Mesenchymal stem cell (in vitro differentiated cells and primary cell): ENCODE measurements around the gene RAB6B.
A peak's percentile ranks its signal among the peaks of the same experiment; 100 is the strongest.

Experiments used
- DNase-seq: peaks from one replicate; pipeline ENCODE4 v3.0.0-alpha.2; 2013
- H2AFZ ChIP-seq: one replicate; pipeline ENCODE4 v1.6.1; 2013; ENCODE audit warnings: low read depth, mild to moderate bottlenecking, control low read depth, inconsistent platforms, low read length, moderate library complexity
- H2AK5ac ChIP-seq: 2 replicates; pipeline ENCODE4 v1.6.1; 2013; ENCODE audit warnings: low read length, moderate library complexity, mild to moderate bottlenecking, inconsistent platforms; ENCODE audit not compliant: severe bottlenecking
- H2BK120ac ChIP-seq: one replicate; pipeline ENCODE4 v1.6.1; 2013; ENCODE audit warnings: low read depth, mild to moderate bottlenecking, inconsistent platforms, low read length, moderate library complexity
- H2BK12ac ChIP-seq, 2 experiments: one replicate each; pipeline ENCODE4 v1.6.1; 2013; ENCODE audit warnings: inconsistent platforms in 2 of 2, low read length in 2 of 2, mild to moderate bottlenecking in 2 of 2, moderate library complexity in 2 of 2, control low read depth in 1 of 2
- H2BK15ac ChIP-seq: one replicate; pipeline ENCODE4 v1.6.1; 2013; ENCODE audit warnings: mild to moderate bottlenecking, low read depth, inconsistent platforms; ENCODE audit not compliant: poor library complexity, severe bottlenecking
- H2BK5ac ChIP-seq: 2 replicates; pipeline ENCODE4 v1.6.1; 2013; ENCODE audit warnings: low read depth, mild to moderate bottlenecking, low read length, control low read depth, inconsistent platforms; ENCODE audit not compliant: poor library complexity, severe bottlenecking
- H3K14ac ChIP-seq, 2 experiments: one replicate each; pipeline ENCODE4 v1.6.1; 2013; ENCODE audit warnings: inconsistent platforms in 2 of 2, low read length in 2 of 2, control low read depth in 1 of 2, mild to moderate bottlenecking in 1 of 2, moderate library complexity in 1 of 2
- H3K18ac ChIP-seq, 2 experiments: one replicate each; pipeline ENCODE4 v1.6.1; 2013; ENCODE audit warnings: inconsistent platforms in 2 of 2, low read length in 2 of 2, control low read depth in 1 of 2, low read depth in 1 of 2, mild to moderate bottlenecking in 1 of 2
- H3K23ac ChIP-seq, 2 experiments: one replicate each; pipeline ENCODE4 v1.6.1; 2013; ENCODE audit warnings: inconsistent platforms in 2 of 2, low read length in 2 of 2, mild to moderate bottlenecking in 2 of 2, moderate library complexity in 2 of 2, control low read depth in 1 of 2
- H3K27ac ChIP-seq: 2 replicates; pipeline ENCODE4 v1.5.1; 2013; ENCODE audit warnings: mild to moderate bottlenecking, moderate library complexity, low read length, control low read depth, inconsistent platforms; ENCODE audit not compliant: poor library complexity, severe bottlenecking
- H3K27me3 ChIP-seq, 2 experiments: 2 replicates each; pipeline versions ENCODE4 v1.6.1 to v1.7.0; 2013; ENCODE audit warnings: low read length in 2 of 2, mild to moderate bottlenecking in 2 of 2, moderate library complexity in 2 of 2, control low read depth in 1 of 2, inconsistent platforms in 1 of 2; ENCODE audit not compliant: control insufficient read depth in 1 of 2, insufficient read depth in 1 of 2
- H3K36me3 ChIP-seq, 2 experiments: 2 replicates each; pipeline versions ENCODE4 v1.6.1 to v1.7.0; 2013; ENCODE audit warnings: low read length in 2 of 2, control low read depth in 1 of 2, inconsistent platforms in 1 of 2, low read depth in 1 of 2, mild to moderate bottlenecking in 1 of 2; ENCODE audit not compliant: insufficient read depth in 2 of 2, control insufficient read depth in 1 of 2
- H3K4ac ChIP-seq, 2 experiments: one replicate each; pipeline ENCODE4 v1.6.1; 2013; ENCODE audit warnings: inconsistent platforms in 2 of 2, low read length in 2 of 2, mild to moderate bottlenecking in 2 of 2, moderate library complexity in 2 of 2, control low read depth in 1 of 2, low read depth in 1 of 2
- H3K4me1 ChIP-seq: 2 replicates; pipeline ENCODE4 v1.6.1; 2013; ENCODE audit warnings: low read depth, low read length, control low read depth; ENCODE audit not compliant: control insufficient read depth, insufficient read depth
- H3K4me2 ChIP-seq: 2 replicates; pipeline ENCODE4 v1.6.1; 2013; ENCODE audit warnings: low read length, mild to moderate bottlenecking, inconsistent platforms; ENCODE audit not compliant: poor library complexity, severe bottlenecking
- H3K4me3 ChIP-seq, 2 experiments: 2 replicates each; pipeline versions ENCODE4 v1.5.1 to v1.7.0; 2013; ENCODE audit warnings: low read length in 2 of 2, mild to moderate bottlenecking in 2 of 2, control low read depth in 1 of 2, low read depth in 1 of 2; ENCODE audit not compliant: insufficient read depth in 1 of 2
- H3K79me1 ChIP-seq: replicated peaks from 2 replicates; pipeline ENCODE4 v1.6.1; 2013; ENCODE audit warnings: mild to moderate bottlenecking, control low read depth, low read length, inconsistent platforms; ENCODE audit not compliant: poor library complexity, severe bottlenecking
- H3K9ac ChIP-seq: 2 replicates; pipeline ENCODE4 v1.7.0; 2013; ENCODE audit warnings: mild to moderate bottlenecking, low read length, moderate library complexity
- H3K9me3 ChIP-seq: 2 replicates; pipeline ENCODE4 v1.7.0; 2013; ENCODE audit warnings: mild to moderate bottlenecking, low read length; ENCODE audit not compliant: control insufficient read depth
- H4K8ac ChIP-seq: one replicate; pipeline ENCODE4 v1.6.1; 2013; ENCODE audit warnings: inconsistent platforms, mild to moderate bottlenecking, low read length, moderate library complexity
- H4K91ac ChIP-seq: one replicate; pipeline ENCODE4 v1.6.1; 2013; ENCODE audit warnings: mild to moderate bottlenecking, low read length, inconsistent platforms
- WGBS: methylation state at CpG from one replicate; pipeline ENCODE4 v1.1.7; 2013; ENCODE audit warnings: mixed read lengths; 5-methylcytosine and 5-hydroxymethylcytosine counted together

The RAB6B gene

DNA sequence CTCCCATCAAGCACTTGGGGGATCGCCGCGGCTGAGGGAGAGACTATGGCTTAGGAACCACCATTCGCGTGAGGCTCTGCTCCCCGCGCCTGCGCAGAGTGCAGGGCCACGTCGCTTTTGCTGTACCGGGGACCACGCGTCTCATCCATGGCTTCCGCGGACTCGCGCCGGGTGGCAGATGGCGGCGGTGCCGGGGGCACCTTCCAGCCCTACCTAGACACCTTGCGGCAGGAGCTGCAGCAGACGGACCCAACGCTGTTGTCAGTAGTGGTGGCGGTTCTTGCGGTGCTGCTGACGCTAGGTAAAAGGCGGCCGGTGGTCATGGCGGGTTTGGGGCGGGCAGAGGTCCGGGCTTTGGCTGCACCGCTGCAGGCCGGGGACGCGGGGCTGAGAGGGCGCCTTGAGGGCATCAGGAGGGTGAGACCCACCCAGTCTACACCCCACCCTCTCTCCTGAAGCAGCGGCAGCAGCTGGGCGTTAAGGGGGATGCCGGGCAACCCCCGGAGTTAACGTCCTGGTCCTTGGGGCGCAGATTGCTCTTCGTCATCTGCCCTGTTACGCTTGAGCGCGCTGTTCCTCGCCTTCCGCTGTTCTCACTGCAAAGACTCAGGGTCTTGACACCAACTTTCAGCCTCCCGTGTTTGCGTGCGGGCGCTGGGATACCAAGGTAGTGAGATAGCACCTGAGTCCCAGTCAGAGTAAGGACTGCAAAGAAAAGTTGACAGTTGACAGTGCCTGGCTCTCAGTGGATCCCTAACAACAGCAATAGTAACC, 89.8 kb downstream of the RAB6B start, which contains the start of gene SRPRB:
Gene SRPRB, plus strand, starts transcription at position 114 of the 774 bp plus-strand sequence. Its CDS starts 34 bp downstream, at position 148.
- Histone ChIP-seq H4K8ac (peak within 1 kb of the TSS; percentile 79), H2BK12ac (no peak within 1 kb of the TSS), H3K4me2 (peak within 1 kb of the TSS; percentile 82), H3K14ac (peak within 1 kb of the TSS in 1 of 2 experiments; percentile 91), H3K18ac (peak within 1 kb of the TSS; percentile 89 to 95), H3K4ac (peak within 1 kb of the TSS in 1 of 2 experiments; percentile 90), H2BK120ac (peak within 1 kb of the TSS; percentile 45), H2BK15ac (peak within 1 kb of the TSS; percentile 21), H3K27ac (no peak within 1 kb of the TSS), H3K23ac (no peak within 1 kb of the TSS), H2AK5ac (no peak within 1 kb of the TSS), H3K4me3 (peak within 1 kb of the TSS; percentile 92 to 96), H2AFZ (peak within 1 kb of the TSS; percentile 96), H3K36me3 (peaks cover 4 to 31% of the 10 kb centered on the region in 2 experiments), H2BK5ac (no peak within 1 kb of the TSS), H3K4me1 (peaks cover 1% of the 10 kb centered on the region), H3K79me1 (peaks cover 9% of the 10 kb centered on the region), H3K27me3 (no peaks in the 10 kb centered on the region), H3K9ac (peak within 1 kb of the TSS; percentile 90), H3K9me3 (no peaks in the 10 kb centered on the region), H4K91ac (peak within 1 kb of the TSS; percentile 81)
- WGBS = 1% methylated on average over 46 of the region's 53 CpGs
- DNase-seq = peak; percentile 94

DNA sequence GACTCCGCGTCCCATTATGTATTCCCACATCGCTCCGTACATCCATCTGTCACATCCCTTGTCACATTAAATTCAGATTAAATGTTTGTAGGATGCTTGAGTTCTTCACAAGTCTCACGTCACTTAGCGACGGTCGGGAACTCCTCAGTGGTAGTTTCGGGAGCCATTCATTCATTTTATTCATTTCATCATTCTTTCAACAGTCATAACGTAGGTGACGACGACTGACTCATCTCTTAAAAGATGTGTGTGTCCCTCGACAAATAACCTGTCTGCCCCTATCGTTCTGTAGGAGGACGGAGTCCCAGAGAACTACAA, 90.3 kb downstream of the RAB6B start:
- 19% methylated on average over 15 of the region's 15 CpGs for WGBS
- Histone ChIP-seq H3K23ac (no peak overlapping the region), H3K9me3 (no peaks in the 10 kb centered on the region), H3K4me1 (peaks cover 1% of the 10 kb centered on the region), H3K4me2 (peak overlapping the region; percentile 47), H3K4ac (no peak overlapping the region), H3K9ac (peak overlapping the region; percentile 90), H3K14ac (no peak overlapping the region), H3K18ac (no peak overlapping the region), H3K79me1 (peaks cover 9% of the 10 kb centered on the region), H2BK12ac (no peak overlapping the region), H3K27me3 (peaks cover 0 to under 1% of the 10 kb centered on the region in 2 experiments), H3K36me3 (peaks cover 4 to 26% of the 10 kb centered on the region in 2 experiments), H2BK15ac (no peak overlapping the region), H2AFZ (peak overlapping the region; percentile 8), H3K4me3 (peak overlapping the region in 1 of 2 experiments; percentile 92), H3K27ac (no peak overlapping the region), H2AK5ac (no peak overlapping the region), H4K8ac (no peak overlapping the region), H2BK120ac (no peak overlapping the region), H4K91ac (no peak overlapping the region), H2BK5ac (no peak overlapping the region)
- DNase-seq = no peak

DNA sequence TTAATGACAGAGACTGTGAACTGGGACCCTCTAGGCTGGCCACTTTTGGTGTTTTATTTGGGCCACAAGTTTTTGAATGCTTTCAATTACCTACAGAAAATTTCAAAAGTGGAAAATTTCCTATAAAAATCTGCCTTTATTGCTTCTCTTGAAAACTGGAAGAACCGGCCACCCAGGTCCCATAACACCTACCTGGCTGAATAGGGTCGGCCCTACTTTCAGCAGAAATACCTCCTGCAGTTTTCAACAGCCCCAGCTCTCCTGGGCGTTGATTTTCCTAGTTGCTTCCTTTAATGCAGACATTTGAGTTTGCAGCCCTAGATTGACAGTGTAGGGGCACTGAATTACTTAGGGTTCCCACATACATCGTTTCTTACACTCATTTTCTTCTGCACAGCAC, 90.8 kb downstream of the RAB6B start:
- peaks cover 9% of the 10 kb centered on the region for H3K79me1 ChIP-seq
- peak overlapping the region; percentile 47 for H3K4me2 ChIP-seq
- H3K4ac ChIP-seq = no peak overlapping the region
- no peak for DNase-seq
- H3K23ac ChIP-seq = no peak overlapping the region
- H4K91ac ChIP-seq = no peak overlapping the region
- H3K18ac ChIP-seq = no peak overlapping the region
- H2BK120ac ChIP-seq = no peak overlapping the region
- H3K4me1 ChIP-seq = peaks cover 1% of the 10 kb centered on the region
- H3K9ac ChIP-seq = peak overlapping the region; percentile 90
- peaks cover 4 to 21% of the 10 kb centered on the region in 2 experiments for H3K36me3 ChIP-seq
- peak overlapping the region; percentile 8 for H2AFZ ChIP-seq
- H3K9me3 ChIP-seq = no peaks in the 10 kb centered on the region
- WGBS = 69% methylated on average over 4 of the region's 4 CpGs
- H3K27me3 ChIP-seq = peaks cover 0 to 5% of the 10 kb centered on the region in 2 experiments
- H2BK5ac ChIP-seq = no peak overlapping the region
- peak overlapping the region in 1 of 2 experiments; percentile 92 for H3K4me3 ChIP-seq
- no peak overlapping the region for H2BK15ac ChIP-seq
- H2BK12ac ChIP-seq = no peak overlapping the region
- H3K27ac ChIP-seq = no peak overlapping the region
- H3K14ac ChIP-seq = no peak overlapping the region
- no peak overlapping the region for H4K8ac ChIP-seq
- no peak overlapping the region for H2AK5ac ChIP-seq

DNA sequence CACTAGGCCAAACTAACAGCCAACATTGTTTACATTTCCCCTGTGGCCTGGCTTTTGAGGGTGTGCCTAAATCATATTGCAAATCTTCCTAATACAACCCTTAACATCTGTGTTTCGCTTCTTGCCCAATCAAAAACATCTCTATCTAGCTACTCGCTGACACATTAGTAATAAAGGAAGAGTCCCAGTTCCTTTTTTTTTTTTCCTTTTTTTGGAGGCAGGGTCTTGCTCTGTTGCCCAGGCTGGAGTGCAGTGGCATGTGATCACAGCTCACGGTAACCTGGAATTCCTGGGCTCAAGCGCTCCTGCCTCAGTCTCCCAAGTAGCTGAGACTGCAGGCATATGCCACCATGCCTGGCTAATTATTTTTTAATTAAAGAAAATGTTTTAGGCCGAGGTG, 92.2 kb downstream of the RAB6B start:
- no peak for DNase-seq
- H3K27ac ChIP-seq = no peak overlapping the region
- 90% methylated on average over 4 of the region's 5 CpGs for WGBS
- H2BK5ac ChIP-seq = no peak overlapping the region
- H3K23ac ChIP-seq = no peak overlapping the region
- H3K4ac ChIP-seq = no peak overlapping the region
- no peak overlapping the region for H3K18ac ChIP-seq
- H3K27me3 ChIP-seq = peaks cover 0 to 8% of the 10 kb centered on the region in 2 experiments
- no peak overlapping the region for H3K4me3 ChIP-seq
- peaks cover under 1 to 12% of the 10 kb centered on the region in 2 experiments for H3K36me3 ChIP-seq
- H3K79me1 ChIP-seq = peaks cover 9% of the 10 kb centered on the region
- no peak overlapping the region for H3K9ac ChIP-seq
- no peak overlapping the region for H3K14ac ChIP-seq
- H2AK5ac ChIP-seq = no peak overlapping the region
- H3K9me3 ChIP-seq = no peaks in the 10 kb centered on the region
- no peak overlapping the region for H4K91ac ChIP-seq
- no peak overlapping the region for H4K8ac ChIP-seq
- H2BK120ac ChIP-seq = no peak overlapping the region
- H3K4me2 ChIP-seq = no peak overlapping the region
- H2BK15ac ChIP-seq = no peak overlapping the region
- H2BK12ac ChIP-seq = no peak overlapping the region
- H2AFZ ChIP-seq = no peak overlapping the region
- peaks cover 1% of the 10 kb centered on the region for H3K4me1 ChIP-seq
